ENCODE measurements around the gene SLC29A2. TPM values are rescaled to one million over a fixed set of nuclear protein-coding genes. Genes with fewer than 3 reads are reported as not detected.

The SLC29A2 gene
- total and polyA plus RNA-seq, 4 donors, result 1.2 to 3.3 (median 1.5) TPM

DNA sequence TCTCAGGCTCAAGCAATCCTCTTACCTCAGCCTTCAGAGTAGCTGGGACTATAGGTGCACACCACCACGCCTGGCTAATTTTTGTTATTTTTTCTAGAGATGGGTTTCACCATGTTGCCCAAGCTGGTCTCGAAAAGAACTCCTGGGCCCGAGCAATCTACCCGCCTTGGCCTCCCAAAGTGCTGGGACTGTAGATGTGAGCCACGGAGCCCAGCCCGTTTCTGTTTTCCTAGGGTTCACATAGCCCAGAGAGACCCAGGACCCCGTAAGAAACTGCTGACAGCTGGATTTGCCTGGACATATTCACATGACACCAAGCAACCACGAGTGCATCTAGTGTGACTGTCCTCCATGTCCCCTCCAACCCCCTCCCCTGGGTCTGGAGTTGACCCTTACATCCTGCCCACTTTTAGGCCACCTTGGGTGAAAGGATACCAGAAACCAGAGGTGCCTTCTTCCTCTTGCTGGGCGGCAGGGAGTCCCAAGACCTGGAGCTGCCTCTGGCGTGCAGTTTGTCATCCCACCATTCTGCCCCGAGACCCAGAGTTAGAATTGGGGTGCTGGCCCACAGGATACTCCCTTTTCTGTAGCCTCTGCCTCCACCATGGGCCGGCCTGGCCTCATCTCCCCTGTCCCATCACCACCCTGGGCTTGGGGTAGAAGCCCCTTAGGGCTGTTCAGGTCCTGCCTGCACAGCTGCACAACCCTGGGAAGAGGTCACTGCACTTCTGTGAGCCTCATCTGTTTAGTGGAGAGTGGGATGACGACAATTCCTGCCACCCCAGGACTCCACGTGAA lies 31.7 kb downstream of the SLC29A2 start:
- Histone ChIP-seq H3K27me3 (ENCODE audit: control insufficient read depth in 4 of 4, insufficient read depth in 4 of 4, low read length in 3 of 4) (no peaks in the 10 kb centered on the region), H3K4me3 (ENCODE audit: low read depth in 1 of 3, low read length in 3 of 3) (no peak overlapping the region), H3K9ac (ENCODE audit: low read depth in 1 of 2, low read length in 2 of 2) (no peak overlapping the region), H3K27ac (ENCODE audit: low read depth in 1 of 2, low read length in 2 of 2) (no peak overlapping the region), H3K9me3 (ENCODE audit: control insufficient read depth in 4 of 4, low read length in 3 of 4) (no peaks in the 10 kb centered on the region), H3K36me3 (ENCODE audit: control insufficient read depth in 4 of 4, insufficient read depth in 3 of 4, low read depth in 1 of 4, low read length in 3 of 4) (peaks cover 12 to 35% (median 20%) of the 10 kb centered on the region in 4 donors), H3K4me1 (ENCODE audit: control insufficient read depth in 4 of 4, insufficient read depth in 4 of 4, low read length in 3 of 4) (peaks cover 5 to 29% (median 20%) of the 10 kb centered on the region in 4 donors)
- DNase-seq (ENCODE audit: low spot score), result no peak
- TF ChIP-seq, protein P1, sequence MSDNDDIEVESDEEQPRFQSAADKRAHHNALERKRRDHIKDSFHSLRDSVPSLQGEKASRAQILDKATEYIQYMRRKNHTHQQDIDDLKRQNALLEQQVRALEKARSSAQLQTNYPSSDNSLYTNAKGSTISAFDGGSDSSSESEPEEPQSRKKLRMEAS (IDR thresholded peaks at IDR 0.05), result no peak
- no peak for TF ChIP-seq SP1 (IDR thresholded peaks at IDR 0.05)
- TF ChIP-seq, protein P2, sequence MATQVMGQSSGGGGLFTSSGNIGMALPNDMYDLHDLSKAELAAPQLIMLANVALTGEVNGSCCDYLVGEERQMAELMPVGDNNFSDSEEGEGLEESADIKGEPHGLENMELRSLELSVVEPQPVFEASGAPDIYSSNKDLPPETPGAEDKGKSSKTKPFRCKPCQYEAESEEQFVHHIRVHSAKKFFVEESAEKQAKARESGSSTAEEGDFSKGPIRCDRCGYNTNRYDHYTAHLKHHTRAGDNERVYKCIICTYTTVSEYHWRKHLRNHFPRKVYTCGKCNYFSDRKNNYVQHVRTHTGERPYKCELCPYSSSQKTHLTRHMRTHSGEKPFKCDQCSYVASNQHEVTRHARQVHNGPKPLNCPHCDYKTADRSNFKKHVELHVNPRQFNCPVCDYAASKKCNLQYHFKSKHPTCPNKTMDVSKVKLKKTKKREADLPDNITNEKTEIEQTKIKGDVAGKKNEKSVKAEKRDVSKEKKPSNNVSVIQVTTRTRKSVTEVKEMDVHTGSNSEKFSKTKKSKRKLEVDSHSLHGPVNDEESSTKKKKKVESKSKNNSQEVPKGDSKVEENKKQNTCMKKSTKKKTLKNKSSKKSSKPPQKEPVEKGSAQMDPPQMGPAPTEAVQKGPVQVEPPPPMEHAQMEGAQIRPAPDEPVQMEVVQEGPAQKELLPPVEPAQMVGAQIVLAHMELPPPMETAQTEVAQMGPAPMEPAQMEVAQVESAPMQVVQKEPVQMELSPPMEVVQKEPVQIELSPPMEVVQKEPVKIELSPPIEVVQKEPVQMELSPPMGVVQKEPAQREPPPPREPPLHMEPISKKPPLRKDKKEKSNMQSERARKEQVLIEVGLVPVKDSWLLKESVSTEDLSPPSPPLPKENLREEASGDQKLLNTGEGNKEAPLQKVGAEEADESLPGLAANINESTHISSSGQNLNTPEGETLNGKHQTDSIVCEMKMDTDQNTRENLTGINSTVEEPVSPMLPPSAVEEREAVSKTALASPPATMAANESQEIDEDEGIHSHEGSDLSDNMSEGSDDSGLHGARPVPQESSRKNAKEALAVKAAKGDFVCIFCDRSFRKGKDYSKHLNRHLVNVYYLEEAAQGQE (IDR thresholded peaks at IDR 0.05), result no peak
- 82% methylated on average over 14 of the region's 14 CpGs for WGBS

DNA sequence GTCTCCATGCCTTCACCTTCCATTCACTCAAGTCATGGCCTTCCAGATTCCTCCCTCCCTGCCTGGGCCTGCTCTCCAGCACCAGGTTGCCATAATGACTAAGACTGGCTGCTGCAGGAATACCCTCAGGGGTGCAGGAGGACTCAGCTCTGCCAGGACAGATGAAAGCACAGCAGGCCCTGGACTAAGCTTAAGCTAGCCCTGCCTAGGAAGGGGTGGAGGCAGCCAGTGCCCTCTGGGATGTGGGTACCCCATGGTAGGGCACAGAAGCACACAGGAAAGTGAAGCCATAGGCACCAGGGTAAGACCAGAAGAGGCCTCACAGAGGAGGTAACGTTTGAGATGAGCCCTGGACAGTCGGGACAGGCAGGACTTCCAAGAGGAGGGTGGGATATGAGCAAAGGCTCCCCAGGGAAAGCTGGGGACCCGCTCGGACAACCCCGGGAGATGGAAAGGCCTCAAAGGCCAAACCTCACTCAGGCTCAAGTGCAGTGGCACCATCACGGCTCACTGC lies 32.3 kb downstream of the SLC29A2 start:
- H3K4me3 ChIP-seq (ENCODE audit: low read depth in 1 of 3, low read length in 3 of 3), result no peak overlapping the region
- no peak overlapping the region for H3K9ac ChIP-seq (ENCODE audit: low read depth in 1 of 2, low read length in 2 of 2)
- WGBS, result 94% methylated on average over 6 of the region's 6 CpGs
- H3K36me3 ChIP-seq (ENCODE audit: control insufficient read depth in 4 of 4, insufficient read depth in 3 of 4, low read depth in 1 of 4, low read length in 3 of 4), result peaks cover 12 to 35% (median 20%) of the 10 kb centered on the region in 4 donors
- H3K27ac ChIP-seq (ENCODE audit: low read depth in 1 of 2, low read length in 2 of 2), result no peak overlapping the region
- no peak for DNase-seq (ENCODE audit: low spot score)
- H3K4me1 ChIP-seq (ENCODE audit: control insufficient read depth in 4 of 4, insufficient read depth in 4 of 4, low read length in 3 of 4), result peaks cover 5 to 25% (median 16%) of the 10 kb centered on the region in 4 donors
- no peaks in the 10 kb centered on the region for H3K27me3 ChIP-seq (ENCODE audit: control insufficient read depth in 4 of 4, insufficient read depth in 4 of 4, low read length in 3 of 4)
- no peak for TF ChIP-seq FOXA2 (IDR thresholded peaks at IDR 0.05)
- TF ChIP-seq, protein P3, sequence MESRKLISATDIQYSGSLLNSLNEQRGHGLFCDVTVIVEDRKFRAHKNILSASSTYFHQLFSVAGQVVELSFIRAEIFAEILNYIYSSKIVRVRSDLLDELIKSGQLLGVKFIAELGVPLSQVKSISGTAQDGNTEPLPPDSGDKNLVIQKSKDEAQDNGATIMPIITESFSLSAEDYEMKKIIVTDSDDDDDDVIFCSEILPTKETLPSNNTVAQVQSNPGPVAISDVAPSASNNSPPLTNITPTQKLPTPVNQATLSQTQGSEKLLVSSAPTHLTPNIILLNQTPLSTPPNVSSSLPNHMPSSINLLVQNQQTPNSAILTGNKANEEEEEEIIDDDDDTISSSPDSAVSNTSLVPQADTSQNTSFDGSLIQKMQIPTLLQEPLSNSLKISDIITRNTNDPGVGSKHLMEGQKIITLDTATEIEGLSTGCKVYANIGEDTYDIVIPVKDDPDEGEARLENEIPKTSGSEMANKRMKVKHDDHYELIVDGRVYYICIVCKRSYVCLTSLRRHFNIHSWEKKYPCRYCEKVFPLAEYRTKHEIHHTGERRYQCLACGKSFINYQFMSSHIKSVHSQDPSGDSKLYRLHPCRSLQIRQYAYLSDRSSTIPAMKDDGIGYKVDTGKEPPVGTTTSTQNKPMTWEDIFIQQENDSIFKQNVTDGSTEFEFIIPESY (IDR thresholded peaks at IDR 0.05), result no peak
- TF ChIP-seq, protein P4, sequence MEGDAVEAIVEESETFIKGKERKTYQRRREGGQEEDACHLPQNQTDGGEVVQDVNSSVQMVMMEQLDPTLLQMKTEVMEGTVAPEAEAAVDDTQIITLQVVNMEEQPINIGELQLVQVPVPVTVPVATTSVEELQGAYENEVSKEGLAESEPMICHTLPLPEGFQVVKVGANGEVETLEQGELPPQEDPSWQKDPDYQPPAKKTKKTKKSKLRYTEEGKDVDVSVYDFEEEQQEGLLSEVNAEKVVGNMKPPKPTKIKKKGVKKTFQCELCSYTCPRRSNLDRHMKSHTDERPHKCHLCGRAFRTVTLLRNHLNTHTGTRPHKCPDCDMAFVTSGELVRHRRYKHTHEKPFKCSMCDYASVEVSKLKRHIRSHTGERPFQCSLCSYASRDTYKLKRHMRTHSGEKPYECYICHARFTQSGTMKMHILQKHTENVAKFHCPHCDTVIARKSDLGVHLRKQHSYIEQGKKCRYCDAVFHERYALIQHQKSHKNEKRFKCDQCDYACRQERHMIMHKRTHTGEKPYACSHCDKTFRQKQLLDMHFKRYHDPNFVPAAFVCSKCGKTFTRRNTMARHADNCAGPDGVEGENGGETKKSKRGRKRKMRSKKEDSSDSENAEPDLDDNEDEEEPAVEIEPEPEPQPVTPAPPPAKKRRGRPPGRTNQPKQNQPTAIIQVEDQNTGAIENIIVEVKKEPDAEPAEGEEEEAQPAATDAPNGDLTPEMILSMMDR (IDR thresholded peaks at IDR 0.05; ENCODE audit: low read depth, low read length, missing input control), result no peak
- no peak for TF ChIP-seq FOXA1 (IDR thresholded peaks at IDR 0.05)
- H3K9me3 ChIP-seq (ENCODE audit: control insufficient read depth in 4 of 4, low read length in 3 of 4), result no peaks in the 10 kb centered on the region

Data from liver (tissue), 9 donors.